H1 (cell line): ENCODE measurements around the gene AVP. TPM values are rescaled to one million over a fixed set of nuclear protein-coding genes. Genes with fewer than 3 reads are reported as not detected.

Source experiments
- CTCF ChIA-PET: fragments of 300-600 bp; sonication (Branson Sonifier 250); formaldehyde crosslinking; loops from one replicate; lab custom pipeline; 2021; ENCODE audit not compliant: partially characterized antibody; lab: Charles Lee
- POLR2A ChIA-PET: fragments of 300-600 bp; sonication (Branson Sonifier 250); formaldehyde crosslinking; loops from one replicate; lab custom pipeline; 2021; ENCODE audit warnings: inconsistent platforms; ENCODE audit not compliant: partially characterized antibody; lab: Charles Lee
- DNase-seq, 2 experiments: peaks; one replicate each; pipeline versions ENCODE4 v3.0.0 to v3.0.0-alpha.2; 2010 to 2022; ENCODE audit warnings: low spot score in 2 of 2, low read depth in 1 of 2, mixed read lengths in 1 of 2
- FAIRE-seq: peaks from 2 replicates; lab custom pipeline; 2011; peaks lifted over from hg19 to GRCh38; lab: Jason Lieb, UNC
- H2AFZ ChIP-seq: 2 replicates; pipeline ENCODE4 v1.8.1; 2012; ENCODE audit warnings: low read length, inconsistent platforms
- H2AK5ac ChIP-seq: 2 replicates; pipeline ENCODE4 v1.6.1; 2013; ENCODE audit warnings: low read depth, low read length
- H2BK120ac ChIP-seq: replicated peaks from 2 replicates; pipeline ENCODE3; 2013; ENCODE audit warnings: low read depth, low read length, inconsistent platforms
- H2BK12ac ChIP-seq: 2 replicates; pipeline ENCODE4 v1.6.1; 2013; ENCODE audit warnings: low read depth, low read length
- H2BK15ac ChIP-seq: 2 replicates; pipeline ENCODE4 v1.6.1; 2013; ENCODE audit warnings: low read length
- H2BK20ac ChIP-seq: 2 replicates; pipeline ENCODE4 v1.6.1; 2013; ENCODE audit warnings: low read length
- H2BK5ac ChIP-seq: 2 replicates; pipeline ENCODE4 v1.6.1; 2013; ENCODE audit warnings: low read depth, low read length
- H3K14ac ChIP-seq: 2 replicates; pipeline ENCODE4 v1.6.1; 2013; ENCODE audit warnings: inconsistent platforms; ENCODE audit not compliant: insufficient read length
- H3K18ac ChIP-seq: 2 replicates; pipeline ENCODE4 v1.6.1; 2013; ENCODE audit warnings: low read length; ENCODE audit errors: extremely low read depth
- H3K23ac ChIP-seq: 2 replicates; pipeline ENCODE4 v1.6.1; 2013; ENCODE audit warnings: inconsistent platforms; ENCODE audit not compliant: insufficient read length
- H3K23me2 ChIP-seq: 2 replicates; pipeline ENCODE4 v1.6.1; 2013; ENCODE audit warnings: low read depth, low read length
- H3K27ac ChIP-seq: 2 replicates; pipeline ENCODE4 v1.6.1; 2011; ENCODE audit warnings: low read depth, low read length, inconsistent platforms
- H3K27me3 ChIP-seq, 4 experiments: replicated peaks in 1 of 4; 1 replicate in 1 of 4; 2 replicates in 3 of 4; pipeline versions ENCODE4 v1.6.1 to v1.8.1; 2011 to 2013; ENCODE audit warnings: low read length in 3 of 4, mild to moderate bottlenecking in 3 of 4, inconsistent platforms in 2 of 4, mixed read lengths in 2 of 4, moderate library complexity in 1 of 4; ENCODE audit not compliant: control insufficient read depth in 3 of 4, insufficient read depth in 3 of 4; ENCODE audit errors: extremely low read depth in 1 of 4
- H3K36me3 ChIP-seq, 4 experiments: 2 replicates each; pipeline versions ENCODE4 v1.6.1 to v1.8.1; 2011 to 2013; ENCODE audit warnings: mild to moderate bottlenecking in 4 of 4, low read length in 3 of 4, moderate library complexity in 2 of 4, control low read depth in 1 of 4, inconsistent platforms in 1 of 4; ENCODE audit not compliant: insufficient read depth in 4 of 4, control insufficient read depth in 2 of 4
- H3K4ac ChIP-seq: replicated peaks from 2 replicates; pipeline ENCODE3; 2013; ENCODE audit warnings: low read length, low read depth, mixed read lengths, inconsistent platforms; ENCODE audit not compliant: insufficient read length
- H3K4me1 ChIP-seq, 4 experiments: replicated peaks in 1 of 4; 1 replicate in 1 of 4; 2 replicates in 3 of 4; pipeline versions ENCODE4 v1.6.1 to v1.8.1; 2011 to 2013; ENCODE audit warnings: low read length in 3 of 4, inconsistent platforms in 2 of 4, mixed read lengths in 1 of 4; ENCODE audit not compliant: insufficient read depth in 4 of 4, control insufficient read depth in 3 of 4
- H3K4me2 ChIP-seq, 2 experiments: 2 replicates each; pipeline versions ENCODE4 v1.6.1 to v1.8.1; 2011 to 2013; ENCODE audit warnings: low read depth in 2 of 2, low read length in 2 of 2, control low read depth in 1 of 2, inconsistent platforms in 1 of 2, mild to moderate bottlenecking in 1 of 2; ENCODE audit not compliant: insufficient read depth in 1 of 2
- H3K4me3 ChIP-seq, 4 experiments: fragments of 200-600, 300-600 bp in 1 of 4; sonication (generic), shearing (Covaris generic), sonication (Bioruptor Twin) in 1 of 4; 2 replicates each; pipeline versions ENCODE4 v1.5.1 to v1.8.1; 2011 to 2016; ENCODE audit warnings: low read length in 4 of 4, low read depth in 3 of 4, control low read depth in 2 of 4, inconsistent platforms in 2 of 4, mild to moderate bottlenecking in 2 of 4, mixed read lengths in 1 of 4, moderate library complexity in 1 of 4; ENCODE audit not compliant: insufficient read depth in 2 of 4; ENCODE audit errors: extremely low read depth in 1 of 4
- H3K56ac ChIP-seq: replicated peaks from 2 replicates; pipeline ENCODE3; 2013; ENCODE audit warnings: low read depth, mild to moderate bottlenecking, mixed read lengths, low read length, inconsistent platforms; ENCODE audit not compliant: insufficient read length
- H3K79me1 ChIP-seq: 2 replicates; pipeline ENCODE4 v1.6.1; 2013; ENCODE audit warnings: low read depth, low read length, control low read depth
- H3K79me2 ChIP-seq, 2 experiments: 2 replicates each; pipeline versions ENCODE4 v1.6.1 to v1.8.1; 2012 to 2013; ENCODE audit warnings: low read length in 2 of 2, mild to moderate bottlenecking in 2 of 2, inconsistent platforms in 1 of 2; ENCODE audit not compliant: insufficient read depth in 2 of 2, control insufficient read depth in 1 of 2
- H3K9ac ChIP-seq, 4 experiments: replicated peaks in 1 of 4; 1 replicate in 1 of 4; 2 replicates in 3 of 4; pipeline versions ENCODE4 v1.6.1 to v1.8.1; 2011 to 2013; ENCODE audit warnings: low read depth in 3 of 4, low read length in 3 of 4, control low read depth in 2 of 4, mild to moderate bottlenecking in 2 of 4, moderate library complexity in 2 of 4, inconsistent platforms in 1 of 4; ENCODE audit errors: extremely low read depth in 1 of 4
- H3K9me3 ChIP-seq, 2 experiments: 2 replicates each; pipeline versions ENCODE4 v1.6.1 to v1.8.1; 2012 to 2013; ENCODE audit warnings: mild to moderate bottlenecking in 2 of 2, moderate library complexity in 2 of 2, control low read depth in 1 of 2, inconsistent platforms in 1 of 2, low read depth in 1 of 2, low read length in 1 of 2, mixed read lengths in 1 of 2; ENCODE audit not compliant: insufficient read depth in 2 of 2
- H4K20me1 ChIP-seq, 2 experiments: replicated peaks in 1 of 2; 2 replicates each; pipeline versions ENCODE3 to v1.8.1; 2011 to 2013; ENCODE audit warnings: inconsistent platforms in 2 of 2, low read length in 2 of 2, mild to moderate bottlenecking in 1 of 2; ENCODE audit not compliant: insufficient read depth in 2 of 2, control insufficient read depth in 1 of 2
- H4K5ac ChIP-seq: 2 replicates; pipeline ENCODE4 v1.6.1; 2013; ENCODE audit warnings: low read length, low read depth, mixed read lengths, inconsistent platforms; ENCODE audit not compliant: insufficient read length
- H4K8ac ChIP-seq: 2 replicates; pipeline ENCODE4 v1.8.0; 2013; ENCODE audit warnings: mild to moderate bottlenecking, moderate library complexity, low read length, inconsistent platforms; ENCODE audit not compliant: insufficient read depth; ENCODE audit errors: extremely low read depth
- H4K91ac ChIP-seq: replicated peaks from 2 replicates; pipeline ENCODE3; 2013; ENCODE audit warnings: low read length, mixed read lengths, inconsistent platforms; ENCODE audit not compliant: insufficient read length
- ASH2L ChIP-seq: fragments of 200-600, 300-600 bp; sonication (generic); IDR thresholded peaks from one replicate; pipeline ENCODE4 v1.7.1; 2017; ENCODE audit warnings: low read length
- ATF3 ChIP-seq: IDR thresholded peaks from 2 replicates; pipeline ENCODE4 v1.6.1; 2011; ENCODE audit warnings: low read depth, mild to moderate bottlenecking, low read length; ENCODE audit not compliant: insufficient read depth
- BRCA1 ChIP-seq: IDR thresholded peaks from 2 replicates; pipeline ENCODE4 v1.6.1; 2012; ENCODE audit warnings: low read depth, low read length, improper control_type of control experiment
- CREB1 ChIP-seq: IDR thresholded peaks from 2 replicates; pipeline ENCODE4 v1.6.1; 2012; ENCODE audit warnings: inconsistent platforms
- CTBP2 ChIP-seq: IDR thresholded peaks from 2 replicates; pipeline ENCODE4 v1.7.0; 2011; ENCODE audit warnings: borderline replicate concordance, mild to moderate bottlenecking, moderate library complexity, mixed read lengths, low read length; ENCODE audit not compliant: insufficient read depth, insufficient read length
- EZH2 ChIP-seq: fragments of 200-600 bp; sonication (generic); IDR thresholded peaks from 2 replicates; pipeline ENCODE4 v1.7.1; 2012; ENCODE audit warnings: low read depth, mild to moderate bottlenecking, moderate library complexity, low read length, inconsistent platforms; ENCODE audit not compliant: severe bottlenecking
- NANOG ChIP-seq: IDR thresholded peaks from 2 replicates; pipeline ENCODE4 v1.6.1; 2011; ENCODE audit warnings: low read length, low read depth, mild to moderate bottlenecking, inconsistent platforms; ENCODE audit not compliant: insufficient read depth, poor library complexity, severe bottlenecking
- RAD21 ChIP-seq, 2 experiments: IDR thresholded peaks in 1 of 2; conservative IDR thresholded peaks in 1 of 2; 2 replicates each; pipeline ENCODE4 v1.6.1; 2011; ENCODE audit warnings: low read depth in 2 of 2, low read length in 2 of 2, improper control_type of control experiment in 1 of 2, inconsistent platforms in 1 of 2, mild to moderate bottlenecking in 1 of 2, moderate library complexity in 1 of 2
- SP1 ChIP-seq: IDR thresholded peaks from 2 replicates; pipeline ENCODE4 v1.6.1; 2011; ENCODE audit warnings: low read depth, low read length
- SUZ12 ChIP-seq: fragments of 200-600 bp; sonication (generic); IDR thresholded peaks from 2 replicates; pipeline ENCODE4 v1.6.1; 2012; ENCODE audit warnings: mild to moderate bottlenecking, inconsistent platforms, low read length, moderate library complexity, mixed read lengths
- YY1 ChIP-seq: IDR thresholded peaks from 2 replicates; pipeline ENCODE4 v1.6.1; 2011; ENCODE audit warnings: low read depth, mild to moderate bottlenecking, low read length
- whole genome bisulfite sequencing, 2 experiments: shearing (Covaris generic) in 1 of 2; methylation state at CpG; one replicate each; pipeline versions ENCODE4 v1.1.6 to v1.1.7; 2013 to 2015; ENCODE audit warnings: low lambda C conversion rate in 2 of 2, mixed read lengths in 2 of 2, inconsistent platforms in 1 of 2, low coverage in 1 of 2, missing lambda C conversion rate in 1 of 2; ENCODE audit not compliant: insufficient replicate concordance in 2 of 2, insufficient coverage in 1 of 2, insufficient read length in 1 of 2; ENCODE audit errors: extremely low coverage in 1 of 2, missing lambda C conversion rate in 1 of 2; 5-methylcytosine and 5-hydroxymethylcytosine counted together
- polyA plus RNA-seq, 7 experiments: library from polyadenylated mRNA; depleted of rRNA in 3 of 7; stranded (reverse) in 5 of 7; unstranded in 2 of 7; fragments of >200 nt in 5 of 7; fragments of 200-250 nt in 2 of 7; gene quantifications; 1 replicate in 5 of 7; 2 replicates in 1 of 7; 4 replicates in 1 of 7; pipeline versions ENCODE4 v1.2.1 to v1.2.3, GENCODE V29; 2011 to 2013; ENCODE audit warnings: missing spikeins in 2 of 7, mixed read lengths in 2 of 7
- total RNA-seq: library from RNA; stranded (reverse); fragmentation: NEBNext Ultra II Directional; extraction: Animal tissue kit (Norgen Biotek cat#: 25700); gene quantifications from 2 replicates; pipeline ENCODE4 v1.2.1, GENCODE V29; 2021

The AVP gene
- total and polyA plus RNA-seq, 2 of the 8 experiments (the other 6 are each of a cell fraction or from before 2014, with no cell fraction given) = 0.18 TPM; not detected in 1

DNA sequence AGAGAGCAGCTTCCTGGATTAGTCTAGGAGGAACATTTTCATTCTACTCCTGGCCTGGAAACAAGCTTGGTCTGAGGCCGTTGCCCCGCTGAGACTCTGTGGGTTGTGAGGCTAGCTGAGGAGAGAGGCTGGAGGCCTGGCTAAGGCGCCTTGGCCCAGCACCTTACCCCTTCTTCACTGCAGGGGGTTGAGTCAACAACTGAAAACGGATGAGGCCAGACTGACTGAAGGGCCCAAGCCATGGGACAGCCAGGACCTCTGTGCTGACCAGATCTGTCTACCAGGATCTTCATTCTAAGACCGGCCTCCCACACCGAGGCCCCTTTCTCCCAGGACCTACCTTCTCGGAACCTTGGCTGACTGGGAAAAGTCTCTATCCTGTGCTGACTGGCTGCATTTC, 3.5 kb upstream of the AVP start:
- Histone ChIP-seq H2BK5ac (no peak overlapping the region), H3K9me3 (no peaks in the 10 kb centered on the region), H3K56ac (no peak overlapping the region), H3K4ac (no peak overlapping the region), H3K4me2 (no peak overlapping the region), H3K27ac (no peak overlapping the region), H4K20me1 (no peaks in the 10 kb centered on the region), H3K4me1 (peaks cover 0 to 10% (median 6%) of the 10 kb centered on the region in 4 experiments; a peak in 5 of 7 replicates), H2BK120ac (no peak overlapping the region), H3K79me2 (no peaks in the 10 kb centered on the region), H3K18ac (no peak overlapping the region), H2BK15ac (0 out of 2 replicates have a peak overlapping the region, but pooled peaks have one; percentile 63), H3K27me3 (peaks cover 9 to 31% (median 23%) of the 10 kb centered on the region in 4 experiments), H3K23me2 (peaks cover 5% of the 10 kb centered on the region; the same call in 1 of the 2 replicates), H4K5ac (no peak overlapping the region), H3K79me1 (no peaks in the 10 kb centered on the region), H3K36me3 (no peaks in the 10 kb centered on the region), H2BK20ac (no peak overlapping the region), H4K91ac (no peak overlapping the region), H3K4me3 (no peak overlapping the region), H4K8ac (no peak overlapping the region; the same call in 1 of the 2 replicates), H3K23ac (no peak overlapping the region), H2AK5ac (no peak overlapping the region), H3K9ac (no peak overlapping the region), H2AFZ (no peak overlapping the region), H3K14ac (no peak overlapping the region), H2BK12ac (no peak overlapping the region)
- no peak for DNase-seq
- 83% methylated on average over 7 of the region's 7 CpGs; no CpG with 5 or more reads in 1 of the 2 experiments for WGBS, 2 experiments
- CTCF ChIA-PET = interaction anchor here (0.7 to 1.8 kb wide), 6 partner anchors 11 to 171 kb away, joined by 3 to 7 read pairs (median 4); no protein-coding TSS in a partner anchor
- TF ChIP-seq SUZ12 (no peak), YY1 (no peak), ATF3 (no peak), NANOG (no peak), CREB1 (no peak), SP1 (no peak), BRCA1 (no peak), ASH2L (no peak), RAD21 (IDR thresholded peaks at IDR 0.05 in 1 of 2, conservative IDR thresholded peaks at IDR 0.05 in 1 of 2; ENCODE audit: low read depth in 2 of 2, low read length in 2 of 2) (no peak), CTBP2 (no peak), EZH2 (no peak)
- no peak for FAIRE-seq
- POLR2A ChIA-PET = no interaction called here
